SK-N-SH treated with all-trans-retinoic acid at 6 μM for 48 hours (cell line): ENCODE measurements around the gene TTF2.
A peak's percentile ranks its signal among the peaks of the same experiment; 100 is the strongest.

Source experiments
- ATAC-seq: fragments of 200-7000 bp; cut with Tn5 transposase; 3 replicates; pipeline ENCODE4 v1.9.1; 2020; ENCODE audit warnings: mild to moderate bottlenecking, moderate library complexity
- ARNTL ChIP-seq: fragments of 450-650 bp; formaldehyde crosslinking; IDR thresholded peaks from 2 replicates; pipeline ENCODE4 v1.5.0; 2020; ENCODE audit warnings: low read depth, mild to moderate bottlenecking, moderate library complexity, borderline replicate concordance
- BACH2 ChIP-seq: fragments of 250-450 bp; sonication (Bioruptor Pico); IDR thresholded peaks from 2 replicates; pipeline ENCODE4 v1.9.0; 2021; ENCODE audit warnings: mild to moderate bottlenecking, borderline replicate concordance
- CSDC2 ChIP-seq: fragments of 250-450 bp; sonication (Bioruptor Pico); IDR thresholded peaks from 2 replicates; pipeline ENCODE4 v1.5.0; 2020; ENCODE audit warnings: mild to moderate bottlenecking, moderate library complexity
- ESRRG ChIP-seq: fragments of 250-450 bp; sonication (Bioruptor Pico); IDR thresholded peaks from 2 replicates; pipeline ENCODE4 v1.6.1; 2021; ENCODE audit warnings: mild to moderate bottlenecking
- GLIS3 ChIP-seq: fragments of 250-450 bp; sonication (Bioruptor Pico); IDR thresholded peaks from 2 replicates; pipeline ENCODE4 v1.5.0; 2020; ENCODE audit warnings: mild to moderate bottlenecking, moderate library complexity
- ISL1 ChIP-seq: fragments of 250-450 bp; sonication (Bioruptor Pico); IDR thresholded peaks from 2 replicates; pipeline ENCODE4 v2.1.2; 2022; ENCODE audit warnings: mild to moderate bottlenecking, moderate library complexity
- OSR1 ChIP-seq: fragments of 250-450 bp; sonication (Bioruptor Pico); IDR thresholded peaks from 2 replicates; pipeline ENCODE4 v1.8.0; 2022; ENCODE audit warnings: moderate library complexity, mild to moderate bottlenecking, inconsistent platforms
- PPARA ChIP-seq: fragments of 250-450 bp; sonication (Bioruptor Pico); IDR thresholded peaks from 2 replicates; pipeline ENCODE4 v1.5.0; 2020; ENCODE audit warnings: mild to moderate bottlenecking, borderline replicate concordance
- RARB ChIP-seq: fragments of 250-450 bp; sonication (Bioruptor Pico); IDR thresholded peaks from 2 replicates; pipeline ENCODE4 v1.8.0; 2021; ENCODE audit warnings: mild to moderate bottlenecking, moderate library complexity
- SNAI2 ChIP-seq: fragments of 250-450 bp; sonication (Bioruptor Pico); IDR thresholded peaks from 2 replicates; pipeline ENCODE4 v1.5.0; 2020; ENCODE audit warnings: mild to moderate bottlenecking, moderate library complexity
- TCF4 ChIP-seq: fragments of 250-450 bp; sonication (Bioruptor Pico); IDR thresholded peaks from 2 replicates; pipeline ENCODE4 v1.8.0; 2021; ENCODE audit warnings: mild to moderate bottlenecking, moderate library complexity, borderline replicate concordance
- TOX ChIP-seq: fragments of 250-450 bp; sonication (Bioruptor Pico); IDR thresholded peaks from 2 replicates; pipeline ENCODE4 v1.8.0; 2021; ENCODE audit warnings: mild to moderate bottlenecking, moderate library complexity, borderline replicate concordance
- ZFP3 ChIP-seq: fragments of 250-450 bp; sonication (Bioruptor Pico); IDR thresholded peaks from 2 replicates; pipeline ENCODE4 v1.5.0; 2020; ENCODE audit warnings: mild to moderate bottlenecking, moderate library complexity
- ZFP30 ChIP-seq: fragments of 450-650 bp; formaldehyde crosslinking; IDR thresholded peaks from 2 replicates; pipeline ENCODE4 v1.5.0; 2022; ENCODE audit warnings: mild to moderate bottlenecking, moderate library complexity
- ZNF565 ChIP-seq: fragments of 450-650 bp; formaldehyde crosslinking; conservative IDR thresholded peaks from 2 replicates; pipeline ENCODE4 v1.5.0; 2020; ENCODE audit warnings: low read depth, mild to moderate bottlenecking, moderate library complexity
- ZNF70 ChIP-seq: fragments of 450-650 bp; formaldehyde crosslinking; IDR thresholded peaks from 2 replicates; pipeline ENCODE4 v1.5.0; 2020; ENCODE audit warnings: mild to moderate bottlenecking, moderate library complexity
- ZNF8 ChIP-seq: fragments of 450-650 bp; formaldehyde crosslinking; IDR thresholded peaks from 2 replicates; pipeline ENCODE4 v1.5.0; 2020; ENCODE audit warnings: mild to moderate bottlenecking, moderate library complexity
- TF ChIP-seq, protein P1 (sequence below): fragments of 250-450 bp; sonication (Bioruptor Pico); IDR thresholded peaks from 2 replicates; pipeline ENCODE4 v1.8.0; 2021; ENCODE audit warnings: low read depth, mild to moderate bottlenecking, moderate library complexity, borderline replicate concordance
- TF ChIP-seq, protein P2 (sequence below): fragments of 250-450 bp; sonication (Bioruptor Pico); IDR thresholded peaks from 2 replicates; pipeline ENCODE4 v1.5.1; 2020; ENCODE audit warnings: low read depth, mild to moderate bottlenecking, moderate library complexity
- TF ChIP-seq, protein P3 (sequence below): fragments of 250-450 bp; sonication (Bioruptor Pico); IDR thresholded peaks from 2 replicates; pipeline ENCODE4 v1.5.1; 2021; ENCODE audit warnings: mild to moderate bottlenecking, moderate library complexity
- TF ChIP-seq, protein P4 (sequence below): fragments of 250-450 bp; sonication (Bioruptor Pico); IDR thresholded peaks from 2 replicates; pipeline ENCODE4 v1.5.0; 2020; ENCODE audit warnings: mild to moderate bottlenecking, moderate library complexity

TTF2 gene

GRCh38 chr1:117127795-117128194, 67.7 kb downstream of the TTF2 start (continued):
- TF ChIP-seq, protein P1, sequence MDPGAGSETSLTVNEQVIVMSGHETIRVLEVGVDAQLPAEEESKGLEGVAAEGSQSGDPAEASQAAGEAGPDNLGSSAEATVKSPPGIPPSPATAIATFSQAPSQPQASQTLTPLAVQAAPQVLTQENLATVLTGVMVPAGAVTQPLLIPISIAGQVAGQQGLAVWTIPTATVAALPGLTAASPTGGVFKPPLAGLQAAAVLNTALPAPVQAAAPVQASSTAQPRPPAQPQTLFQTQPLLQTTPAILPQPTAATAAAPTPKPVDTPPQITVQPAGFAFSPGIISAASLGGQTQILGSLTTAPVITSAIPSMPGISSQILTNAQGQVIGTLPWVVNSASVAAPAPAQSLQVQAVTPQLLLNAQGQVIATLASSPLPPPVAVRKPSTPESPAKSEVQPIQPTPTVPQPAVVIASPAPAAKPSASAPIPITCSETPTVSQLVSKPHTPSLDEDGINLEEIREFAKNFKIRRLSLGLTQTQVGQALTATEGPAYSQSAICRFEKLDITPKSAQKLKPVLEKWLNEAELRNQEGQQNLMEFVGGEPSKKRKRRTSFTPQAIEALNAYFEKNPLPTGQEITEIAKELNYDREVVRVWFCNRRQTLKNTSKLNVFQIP (CRISPR knock-in tag), result no peak
- no peak for TF ChIP-seq ISL1
- no peak for TF ChIP-seq RARB (CRISPR knock-in tag)
- no peak for TF ChIP-seq ZFP3
- TF ChIP-seq ZFP30 (CRISPR knock-in tag), result no peak
- no peak for TF ChIP-seq TOX (CRISPR knock-in tag)
- TF ChIP-seq ZNF565, result no peak
- TF ChIP-seq, all 23 proteins: peak for 0

- no peak for TF ChIP-seq CSDC2 (CRISPR knock-in tag)
- TF ChIP-seq TCF4, result no peak
- no peak for TF ChIP-seq BACH2 (CRISPR knock-in tag)
- TF ChIP-seq ESRRG (CRISPR knock-in tag), result no peak
- peak; percentile 97 for ATAC-seq
These were observed 68.4 kb downstream of the TTF2 start for GRCh38 chr1:117128323-117129079.

- peak; percentile 8; the same call in 1 of the 2 replicates for TF ChIP-seq ISL1
- TF ChIP-seq, protein P1 (CRISPR knock-in tag), result no peak
- no peak for ATAC-seq
These were observed 70.4 kb downstream of the TTF2 start for GRCh38 chr1:117130526-117130925.

DNA sequence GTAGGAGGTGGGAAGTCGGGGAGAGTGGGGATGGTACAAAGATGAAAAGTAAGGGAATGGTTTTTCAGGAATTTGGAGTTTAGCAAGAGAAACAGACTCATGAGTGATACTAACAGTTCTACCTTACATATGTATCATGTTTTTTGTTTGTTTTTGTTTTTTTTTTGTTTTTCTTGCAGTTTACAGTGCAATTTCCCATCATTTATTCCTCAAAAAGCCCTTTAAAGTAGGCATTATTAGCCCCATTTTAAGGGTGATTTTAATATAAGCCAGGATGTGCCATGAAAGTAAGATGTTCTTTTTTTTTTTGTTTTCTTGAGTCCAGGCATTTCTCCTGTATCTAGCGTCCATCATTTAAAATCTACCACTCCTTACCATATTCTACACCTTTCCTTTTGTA, 75.2 kb downstream of the TTF2 start:
- TF ChIP-seq, protein P2, sequence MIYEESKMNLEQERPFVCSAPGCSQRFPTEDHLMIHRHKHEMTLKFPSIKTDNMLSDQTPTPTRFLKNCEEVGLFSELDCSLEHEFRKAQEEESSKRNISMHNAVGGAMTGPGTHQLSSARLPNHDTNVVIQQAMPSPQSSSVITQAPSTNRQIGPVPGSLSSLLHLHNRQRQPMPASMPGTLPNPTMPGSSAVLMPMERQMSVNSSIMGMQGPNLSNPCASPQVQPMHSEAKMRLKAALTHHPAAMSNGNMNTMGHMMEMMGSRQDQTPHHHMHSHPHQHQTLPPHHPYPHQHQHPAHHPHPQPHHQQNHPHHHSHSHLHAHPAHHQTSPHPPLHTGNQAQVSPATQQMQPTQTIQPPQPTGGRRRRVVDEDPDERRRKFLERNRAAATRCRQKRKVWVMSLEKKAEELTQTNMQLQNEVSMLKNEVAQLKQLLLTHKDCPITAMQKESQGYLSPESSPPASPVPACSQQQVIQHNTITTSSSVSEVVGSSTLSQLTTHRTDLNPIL (CRISPR knock-in tag), result no peak
- no peak for TF ChIP-seq TOX (CRISPR knock-in tag)
- TF ChIP-seq PPARA (CRISPR knock-in tag), result no peak
- no peak for TF ChIP-seq SNAI2 (CRISPR knock-in tag)
- TF ChIP-seq TCF4, result no peak
- no peak for TF ChIP-seq OSR1 (CRISPR knock-in tag)
- TF ChIP-seq ARNTL (CRISPR knock-in tag), result no peak
- TF ChIP-seq CSDC2 (CRISPR knock-in tag), result no peak
- TF ChIP-seq ZNF8, result no peak
- TF ChIP-seq ZFP30 (CRISPR knock-in tag), result no peak
- no peak for TF ChIP-seq ESRRG (CRISPR knock-in tag)
- no peak for TF ChIP-seq ZNF70 (CRISPR knock-in tag)
- no peak for TF ChIP-seq GLIS3 (CRISPR knock-in tag)
- TF ChIP-seq ISL1, result no peak
- no peak for ATAC-seq

GRCh38 chr1:117136749-117137148, 76.6 kb downstream of the TTF2 start:
- no peak for ATAC-seq
- TF ChIP-seq ESRRG (CRISPR knock-in tag) (no peak), GLIS3 (CRISPR knock-in tag) (no peak), OSR1 (CRISPR knock-in tag) (no peak), ISL1 (no peak), TCF4 (no peak), RARB (CRISPR knock-in tag) (no peak), ZFP3 (no peak), ZFP30 (CRISPR knock-in tag) (no peak)
- TF ChIP-seq, protein P3, sequence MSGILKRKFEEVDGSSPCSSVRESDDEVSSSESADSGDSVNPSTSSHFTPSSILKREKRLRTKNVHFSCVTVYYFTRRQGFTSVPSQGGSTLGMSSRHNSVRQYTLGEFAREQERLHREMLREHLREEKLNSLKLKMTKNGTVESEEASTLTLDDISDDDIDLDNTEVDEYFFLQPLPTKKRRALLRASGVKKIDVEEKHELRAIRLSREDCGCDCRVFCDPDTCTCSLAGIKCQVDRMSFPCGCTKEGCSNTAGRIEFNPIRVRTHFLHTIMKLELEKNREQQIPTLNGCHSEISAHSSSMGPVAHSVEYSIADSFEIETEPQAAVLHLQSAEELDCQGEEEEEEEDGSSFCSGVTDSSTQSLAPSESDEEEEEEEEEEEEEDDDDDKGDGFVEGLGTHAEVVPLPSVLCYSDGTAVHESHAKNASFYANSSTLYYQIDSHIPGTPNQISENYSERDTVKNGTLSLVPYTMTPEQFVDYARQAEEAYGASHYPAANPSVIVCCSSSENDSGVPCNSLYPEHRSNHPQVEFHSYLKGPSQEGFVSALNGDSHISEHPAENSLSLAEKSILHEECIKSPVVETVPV (CRISPR knock-in tag), result no peak
- TF ChIP-seq, protein P1 (CRISPR knock-in tag), result no peak
- TF ChIP-seq, protein P4, sequence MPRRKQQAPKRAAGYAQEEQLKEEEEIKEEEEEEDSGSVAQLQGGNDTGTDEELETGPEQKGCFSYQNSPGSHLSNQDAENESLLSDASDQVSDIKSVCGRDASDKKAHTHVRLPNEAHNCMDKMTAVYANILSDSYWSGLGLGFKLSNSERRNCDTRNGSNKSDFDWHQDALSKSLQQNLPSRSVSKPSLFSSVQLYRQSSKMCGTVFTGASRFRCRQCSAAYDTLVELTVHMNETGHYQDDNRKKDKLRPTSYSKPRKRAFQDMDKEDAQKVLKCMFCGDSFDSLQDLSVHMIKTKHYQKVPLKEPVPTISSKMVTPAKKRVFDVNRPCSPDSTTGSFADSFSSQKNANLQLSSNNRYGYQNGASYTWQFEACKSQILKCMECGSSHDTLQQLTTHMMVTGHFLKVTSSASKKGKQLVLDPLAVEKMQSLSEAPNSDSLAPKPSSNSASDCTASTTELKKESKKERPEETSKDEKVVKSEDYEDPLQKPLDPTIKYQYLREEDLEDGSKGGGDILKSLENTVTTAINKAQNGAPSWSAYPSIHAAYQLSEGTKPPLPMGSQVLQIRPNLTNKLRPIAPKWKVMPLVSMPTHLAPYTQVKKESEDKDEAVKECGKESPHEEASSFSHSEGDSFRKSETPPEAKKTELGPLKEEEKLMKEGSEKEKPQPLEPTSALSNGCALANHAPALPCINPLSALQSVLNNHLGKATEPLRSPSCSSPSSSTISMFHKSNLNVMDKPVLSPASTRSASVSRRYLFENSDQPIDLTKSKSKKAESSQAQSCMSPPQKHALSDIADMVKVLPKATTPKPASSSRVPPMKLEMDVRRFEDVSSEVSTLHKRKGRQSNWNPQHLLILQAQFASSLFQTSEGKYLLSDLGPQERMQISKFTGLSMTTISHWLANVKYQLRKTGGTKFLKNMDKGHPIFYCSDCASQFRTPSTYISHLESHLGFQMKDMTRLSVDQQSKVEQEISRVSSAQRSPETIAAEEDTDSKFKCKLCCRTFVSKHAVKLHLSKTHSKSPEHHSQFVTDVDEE (CRISPR knock-in tag), result no peak
